ENCODE measurements around the gene METAP1D. TPM values are rescaled to one million over a fixed set of nuclear protein-coding genes. Genes with fewer than 3 reads are reported as not detected.

The METAP1D gene
- total and polyA plus RNA-seq, 12 donors: 1.7 to 21.8 (median 7.8) TPM

- Histone ChIP-seq H3K27me3 (no peaks in the 10 kb centered on the region), H3K36me3 (replicated peaks in 1 of 2) (no peaks in the 10 kb centered on the region), H3K27ac (no peak overlapping the region), H3K9me3 (replicated peaks in 1 of 3) (no peaks in the 10 kb centered on the region), H3K4me3 (no peak overlapping the region), H3K4me1 (replicated peaks in 1 of 2) (no peaks in the 10 kb centered on the region)
- TF ChIP-seq CTCF (IDR thresholded peaks at IDR 0.05) (no peak), POLR2A (IDR thresholded peaks at IDR 0.05) (no peak)
- DNase-seq: no peak
- intact Hi-C loops (cut with DNase I): no loop called here
- 39 to 47% (median 42%) methylated on average over 1 of the region's 1 CpG for WGBS, 4 donors
Observed at GRCh38 chr2:172046080-172046678, 46.4 kb downstream of the METAP1D start.

- H3K9me3 ChIP-seq (replicated peaks in 1 of 3): no peaks in the 10 kb centered on the region
- intact Hi-C loops (cut with DNase I): no loop called here
- H3K4me3 ChIP-seq: no peak overlapping the region
- TF ChIP-seq CTCF (IDR thresholded peaks at IDR 0.05) (no peak), POLR2A (IDR thresholded peaks at IDR 0.05) (no peak)
- no peaks in the 10 kb centered on the region for H3K4me1 ChIP-seq (replicated peaks in 1 of 2)
- H3K27me3 ChIP-seq: no peaks in the 10 kb centered on the region
- H3K36me3 ChIP-seq (replicated peaks in 1 of 2): no peaks in the 10 kb centered on the region
- 63 to 90% (median 78%) methylated on average over 3 of the region's 3 CpGs for WGBS, 4 donors
- no peak for DNase-seq
- H3K27ac ChIP-seq: no peak overlapping the region
Observed at GRCh38 chr2:172046866-172047565, 47.3 kb downstream of the METAP1D start.

GRCh38 chr2:172047566-172048507 lies 48.1 kb downstream of the METAP1D start:
- Histone ChIP-seq H3K27me3 (no peaks in the 10 kb centered on the region), H3K9me3 (replicated peaks in 1 of 3) (no peaks in the 10 kb centered on the region), H3K4me3 (no peak overlapping the region), H3K4me1 (replicated peaks in 1 of 2) (no peaks in the 10 kb centered on the region), H3K27ac (no peak overlapping the region), H3K36me3 (replicated peaks in 1 of 2) (no peaks in the 10 kb centered on the region)
- intact Hi-C loops (cut with DNase I): no loop called here
- 94 to 97% (median 96%) methylated on average over 8 of the region's 8 CpGs for WGBS, 4 donors
- DNase-seq: no peak
- TF ChIP-seq POLR2A (IDR thresholded peaks at IDR 0.05): no peak
- no peak for TF ChIP-seq CTCF (IDR thresholded peaks at IDR 0.05)
